Psoas muscle (tissue), 8 donors: Measurements from ENCODE around the gene KRT35. TPM values are rescaled to one million over a fixed set of nuclear protein-coding genes. Genes with fewer than 3 reads are reported as not detected.

ENCODE experiments used
- ATAC-seq, 4 donors: fragments of 200-7000 bp; cut with Tn5 transposase; one replicate each; pipeline ENCODE4 v1.9.1; 2020; ENCODE audit warnings: moderate library complexity in 3 of 4, mild to moderate bottlenecking in 2 of 4
- DNase-seq, 2 donors: peaks; one replicate each; pipeline ENCODE4 v3.0.0-alpha.2; 2020
- H3K27ac ChIP-seq: fragments of 200-600 bp; one replicate; pipeline ENCODE4 v1.8.0; 2022
- H3K27me3 ChIP-seq, 3 donors: fragments of 200-600 bp in 1 of 3; one replicate each; pipeline versions ENCODE4 v1.6.1 to v1.8.0; 2013 to 2022; ENCODE audit warnings: low read length in 2 of 3, mild to moderate bottlenecking in 2 of 3, moderate library complexity in 1 of 3; ENCODE audit not compliant: insufficient read depth in 3 of 3
- H3K36me3 ChIP-seq, 2 donors: fragments of 200-600 bp in 1 of 2; one replicate each; pipeline versions ENCODE4 v1.6.1 to v1.8.0; 2013 to 2022; ENCODE audit warnings: low read depth in 1 of 2, mild to moderate bottlenecking in 1 of 2, moderate library complexity in 1 of 2; ENCODE audit not compliant: insufficient read depth in 1 of 2
- H3K4me1 ChIP-seq: fragments of 200-600 bp; one replicate; pipeline ENCODE4 v1.8.0; 2022
- H3K4me3 ChIP-seq: fragments of 200-600 bp; one replicate; pipeline ENCODE4 v1.8.0; 2022; ENCODE audit warnings: mild to moderate bottlenecking
- H3K9me3 ChIP-seq: fragments of 200-600 bp; one replicate; pipeline ENCODE4 v1.8.0; 2022
- WGBS, 3 donors: extraction: QIAGEN DNeasy Blood & Tissue Kit; methylation state at CpG; one replicate each; pipeline versions ENCODE4 v1.1.6 to v1.1.7; 2013; 5-methylcytosine and 5-hydroxymethylcytosine counted together
- intact Hi-C, 2 donors: fragments of 100-400 bp; cut with DNase I; formaldehyde crosslinking; loops; one replicate each; pipeline versions ENCODE4 v1.11.0 to v1.14.2; 2022
- long read RNA-seq, 2 donors: library from polyadenylated mRNA; unstranded; transcript quantifications; one replicate each; pipeline ENCODE4 v2.0.0, GENCODE V29; 2021
- polyA plus RNA-seq, 3 donors: library from polyadenylated mRNA; stranded (reverse); fragments of 200-250 nt; gene quantifications; one replicate each; pipeline ENCODE4 v1.2.3, GENCODE V29; 2013
- total RNA-seq, 4 donors: library from RNA; stranded (reverse); fragmentation: NEBNext Ultra II Directional in 2 of 4; extraction: Animal tissue kit (Norgen Biotek cat#: 25700) in 2 of 4; gene quantifications; one replicate each; pipeline versions ENCODE4 v1.2.1 to v1.2.4, GENCODE V29; 2021 to 2023
- TF ChIP-seq, protein P1 (sequence below): fragments of 200-600 bp; IDR thresholded peaks from one replicate; pipeline ENCODE4 v1.8.0; 2022; ENCODE audit warnings: antibody characterized with exemption
- donor health status: healthy with polysubstance abuse.
- donor health status: DM: no; HTN: no; CAD: no; lungs with moderate emphysema.
- donor health status: Bipolar disorder and iron deficiency.
- donor health status: healthy.
- donor health status: DM: yes; HTN: yes; CAD: no.
- donor health status: DM: no; HTN: no; CAD: no.
- donor health status: DM: no; HTN: no; CAD: no.
- donor health status: DM: yes; HTN: yes; CAD: no.

The KRT35 gene
- total RNA-seq, result not detected
- not detected for polyA plus RNA-seq
- long read RNA-seq, donor 1, result 0 reads
- long read RNA-seq, donor 2, result 0 reads

GRCh38 chr17:41481036-41481435 lies at the start of gene KRT35:
TSS of gene KRT35 (minus strand) at chr17:41481151. CDS start at chr17:41481097, 54 bp downstream.
- TF ChIP-seq, protein P1, sequence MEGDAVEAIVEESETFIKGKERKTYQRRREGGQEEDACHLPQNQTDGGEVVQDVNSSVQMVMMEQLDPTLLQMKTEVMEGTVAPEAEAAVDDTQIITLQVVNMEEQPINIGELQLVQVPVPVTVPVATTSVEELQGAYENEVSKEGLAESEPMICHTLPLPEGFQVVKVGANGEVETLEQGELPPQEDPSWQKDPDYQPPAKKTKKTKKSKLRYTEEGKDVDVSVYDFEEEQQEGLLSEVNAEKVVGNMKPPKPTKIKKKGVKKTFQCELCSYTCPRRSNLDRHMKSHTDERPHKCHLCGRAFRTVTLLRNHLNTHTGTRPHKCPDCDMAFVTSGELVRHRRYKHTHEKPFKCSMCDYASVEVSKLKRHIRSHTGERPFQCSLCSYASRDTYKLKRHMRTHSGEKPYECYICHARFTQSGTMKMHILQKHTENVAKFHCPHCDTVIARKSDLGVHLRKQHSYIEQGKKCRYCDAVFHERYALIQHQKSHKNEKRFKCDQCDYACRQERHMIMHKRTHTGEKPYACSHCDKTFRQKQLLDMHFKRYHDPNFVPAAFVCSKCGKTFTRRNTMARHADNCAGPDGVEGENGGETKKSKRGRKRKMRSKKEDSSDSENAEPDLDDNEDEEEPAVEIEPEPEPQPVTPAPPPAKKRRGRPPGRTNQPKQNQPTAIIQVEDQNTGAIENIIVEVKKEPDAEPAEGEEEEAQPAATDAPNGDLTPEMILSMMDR, result no peak
- H3K36me3 ChIP-seq, result no peaks in the 10 kb centered on the region
- no peak for ATAC-seq
- H3K4me3 ChIP-seq, result no peak within 1 kb of the TSS
- H3K27ac ChIP-seq, result no peak within 1 kb of the TSS
- DNase-seq, result no peak
- intact Hi-C loops, result no loop called here
- WGBS, 3 donors, result 74 to 95% (median 79%) methylated on average over 2 of the region's 2 CpGs
- H3K9me3 ChIP-seq, result no peaks in the 10 kb centered on the region
- H3K4me1 ChIP-seq, result no peaks in the 10 kb centered on the region
- H3K27me3 ChIP-seq, result no peaks in the 10 kb centered on the region

GRCh38 chr17:41530062-41531048 lies 49.4 kb upstream of the KRT35 start:
- WGBS, 3 donors, result 70 to 77% (median 70%) methylated on average over 8 of the region's 8 CpGs
- ATAC-seq (no peak), DNase-seq (no peak)
- intact Hi-C loops, result no loop called here
- Histone ChIP-seq H3K4me1 (peaks cover 4% of the 10 kb centered on the region), H3K9me3 (no peaks in the 10 kb centered on the region), H3K27ac (no peak overlapping the region), H3K27me3 (peaks cover 0 to 60% (median 24%) of the 10 kb centered on the region in 3 donors), H3K4me3 (no peak overlapping the region), H3K36me3 (no peaks in the 10 kb centered on the region)
- TF ChIP-seq, protein P1, result no peak

GRCh38 chr17:41529491-41529915 lies 48.6 kb upstream of the KRT35 start:
- Histone ChIP-seq H3K4me3 (no peak overlapping the region), H3K27me3 (peaks cover 0 to 59% (median 26%) of the 10 kb centered on the region in 3 donors), H3K36me3 (no peaks in the 10 kb centered on the region), H3K4me1 (peaks cover 4% of the 10 kb centered on the region), H3K27ac (no peak overlapping the region), H3K9me3 (no peaks in the 10 kb centered on the region)
- no peak for ATAC-seq
- TF ChIP-seq, protein P1, result no peak
- WGBS, 3 donors, result 53 to 74% (median 66%) methylated on average over 5 of the region's 5 CpGs
- intact Hi-C loops, result no loop called here
- DNase-seq, result no peak

GRCh38 chr17:41528959-41529353 lies 48.0 kb upstream of the KRT35 start:
- DNase-seq, result no peak
- peaks cover 0 to 53% (median 26%) of the 10 kb centered on the region in 3 donors for H3K27me3 ChIP-seq
- H3K4me1 ChIP-seq, result peaks cover 4% of the 10 kb centered on the region

More at GRCh38 chr17:41528959-41529353, 48.0 kb upstream of the KRT35 start:
- intact Hi-C loops, result no loop called here
- Histone ChIP-seq H3K27ac (no peak overlapping the region), H3K4me3 (no peak overlapping the region), H3K9me3 (no peaks in the 10 kb centered on the region), H3K36me3 (no peaks in the 10 kb centered on the region)
- ATAC-seq, result no peak
- TF ChIP-seq, protein P1, result no peak
- WGBS, 3 donors, result 40 to 48% (median 48%) methylated on average over 10 of the region's 10 CpGs
